Stimulated activated CD4-positive, alpha-beta T cell treated with anti-CD3 and anti-CD28 coated beads, Interleukin-12 subunit alpha, Interleukin-12 subunit beta, amount 100 ng/mL, for 48 hours (primary cell): ENCODE data around the gene ABCA6.

Experiments used
- DNase-seq, 3 donors: peaks; one replicate each; pipeline ENCODE4 v3.0.0-alpha.2; 2020; ENCODE audit warnings: low read depth in 2 of 3, low spot score in 1 of 3

ABCA6 gene

DNA sequence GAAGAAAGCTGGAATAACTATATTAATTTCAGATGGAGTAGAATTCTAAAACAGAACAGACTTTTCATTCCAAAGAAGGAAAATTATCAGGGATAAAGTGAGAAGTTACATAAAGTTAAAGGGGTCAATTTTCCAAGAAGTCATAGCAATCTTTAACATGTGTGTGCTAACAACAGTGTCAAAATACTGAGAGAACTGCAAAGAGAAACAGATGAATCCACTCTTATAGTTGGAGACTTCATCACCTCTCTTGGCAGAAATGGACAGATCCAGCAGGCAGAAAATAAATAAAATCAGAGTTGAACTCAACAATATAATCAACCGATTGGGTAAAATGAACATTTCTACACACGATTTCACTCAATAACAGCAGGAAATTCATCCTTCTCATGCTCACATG lies 86.4 kb downstream of the ABCA6 start:
- no peak for DNase-seq

DNA sequence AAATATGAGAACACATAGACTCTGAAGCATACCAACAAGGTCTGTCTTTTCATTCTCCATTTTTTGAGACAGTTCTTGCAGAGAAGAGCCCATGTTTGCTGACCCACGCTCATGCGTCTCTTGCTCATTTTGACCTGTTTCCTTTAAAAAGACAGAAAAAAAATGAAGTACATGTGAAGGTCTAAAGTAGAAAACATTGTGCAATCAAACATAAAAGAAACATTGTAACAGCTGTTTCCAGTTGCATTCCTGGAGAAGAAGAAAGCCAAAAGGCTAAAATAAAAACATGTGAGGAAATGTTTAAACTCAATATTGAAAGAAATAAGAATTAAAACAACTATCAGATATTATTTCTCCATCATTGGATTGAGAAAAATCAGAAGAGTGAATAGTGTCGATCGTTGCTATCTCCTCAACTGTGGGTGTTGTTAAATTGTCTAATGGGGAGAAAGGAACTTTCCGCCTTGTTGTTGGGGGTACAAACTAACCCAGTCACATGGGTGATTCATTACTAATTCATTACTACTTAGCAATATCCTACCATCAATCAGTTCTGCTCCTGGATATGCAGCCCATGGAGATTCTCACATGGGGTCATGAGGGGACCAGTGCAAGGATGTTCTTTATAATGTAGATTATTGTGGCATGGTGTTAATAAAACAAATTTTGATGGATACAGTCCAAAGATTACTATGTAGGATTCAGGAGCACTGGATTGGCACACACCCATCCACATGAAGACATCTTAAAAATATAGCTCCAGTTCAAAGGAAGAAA lies 90.5 kb downstream of the ABCA6 start:
- no peak for DNase-seq

- DNase-seq = no peak
Observed at GRCh38 chr17:69048634-69049033, 93.1 kb downstream of the ABCA6 start.

- DNase-seq = no peak
Observed at GRCh38 chr17:69047368-69048263, 94.1 kb downstream of the ABCA6 start.

- DNase-seq = no peak
Observed at GRCh38 chr17:69046121-69046807, 95.4 kb downstream of the ABCA6 start.

DNA sequence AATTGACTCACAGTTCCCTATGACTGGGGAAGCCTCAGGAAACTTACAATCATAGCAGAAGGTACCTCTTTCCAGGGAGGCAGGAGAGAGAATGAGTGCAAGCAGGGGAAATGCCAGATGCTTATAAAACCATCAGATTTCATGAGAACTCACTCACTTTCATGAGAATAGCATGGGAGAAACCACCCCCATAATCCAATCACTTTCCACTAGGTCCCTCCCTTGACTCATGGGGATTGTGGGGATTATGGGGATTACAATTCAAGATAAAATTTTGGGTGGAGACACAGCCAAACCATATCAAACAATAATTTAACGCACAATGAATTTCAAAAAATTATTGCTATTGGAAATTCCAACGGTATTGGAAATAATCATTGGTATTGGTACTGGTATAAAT lies 96.0 kb downstream of the ABCA6 start:
- DNase-seq = no peak

DNA sequence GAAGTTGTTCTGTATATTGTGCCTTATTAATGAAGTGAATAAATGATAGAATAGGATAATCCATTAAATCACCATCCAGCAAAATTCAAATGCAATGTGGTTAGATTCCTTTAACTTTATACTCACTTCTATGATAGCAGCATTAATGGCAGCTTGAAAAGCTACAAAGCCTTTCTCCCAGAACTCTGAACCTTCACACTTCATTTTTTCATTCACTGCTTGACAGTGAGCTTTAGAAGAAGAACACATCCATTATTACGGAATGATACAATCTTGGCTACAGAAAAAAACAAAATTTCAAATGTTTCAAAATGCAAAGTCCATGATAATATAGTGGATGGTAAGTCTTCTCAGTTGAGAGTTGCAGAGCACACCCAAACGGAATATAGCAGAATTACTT lies 97.3 kb downstream of the ABCA6 start:
- DNase-seq = no peak

DNA sequence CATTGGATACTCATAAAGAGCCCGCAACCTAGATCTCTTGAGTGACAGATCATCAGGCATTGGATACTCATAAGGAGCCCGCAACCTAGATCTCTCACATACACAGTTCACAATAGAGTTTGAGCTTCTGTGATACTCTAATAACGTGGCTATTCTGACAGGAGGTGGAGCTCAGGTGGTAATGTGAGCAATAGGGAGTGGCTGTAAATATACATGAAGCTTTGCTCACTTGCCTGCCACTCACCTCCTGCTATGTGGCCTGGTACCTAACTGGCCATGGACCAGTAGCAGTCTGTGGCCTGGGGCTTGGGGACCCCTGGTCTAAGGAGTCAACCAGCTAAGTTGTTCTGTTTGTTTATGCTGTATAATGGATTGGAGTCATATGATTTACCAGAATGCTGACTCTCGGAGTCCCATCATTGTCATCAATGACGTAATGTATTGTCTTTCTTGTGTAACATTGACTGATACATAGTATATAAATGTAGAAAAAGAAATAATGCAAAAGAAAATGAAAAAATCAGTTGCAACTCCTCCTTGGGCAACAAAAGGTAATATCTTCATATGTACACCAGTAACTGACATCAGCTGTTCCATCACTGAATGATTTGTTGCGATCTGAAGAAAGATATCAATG lies 98.5 kb downstream of the ABCA6 start:
- DNase-seq = no peak

GRCh38 chr17:69042308-69042707 lies 99.4 kb downstream of the ABCA6 start:
- DNase-seq = no peak

DNA sequence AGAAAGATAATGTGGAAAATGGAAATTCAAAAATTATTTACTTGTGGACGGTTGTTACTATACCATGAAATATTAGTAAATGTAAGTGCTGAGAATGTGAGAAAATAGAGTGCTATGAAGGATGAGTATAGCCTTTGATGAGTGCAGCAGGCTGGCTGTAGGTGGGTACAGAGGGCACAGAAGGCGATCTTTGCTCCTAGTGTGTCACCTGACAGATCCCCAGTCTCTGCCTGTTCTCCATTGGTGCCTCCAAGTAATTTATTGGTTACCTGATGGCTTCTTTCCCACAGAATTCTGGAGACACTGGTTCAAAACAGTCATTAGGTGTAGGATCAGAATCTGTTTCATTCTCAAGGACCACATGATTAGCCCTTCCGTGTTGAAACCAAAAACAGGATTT lies 109.9 kb downstream of the ABCA6 start:
- no peak for DNase-seq

GRCh38 chr17:69030169-69030568 lies 111.5 kb downstream of the ABCA6 start:
- DNase-seq = no peak
